GM19351 (cell line): ENCODE results near the gene PRR19.
A peak's percentile ranks its signal among the peaks of the same experiment; 100 is the strongest.

Experiments
- ATAC-seq: cut with Tn5 transposase; IDR thresholded peaks from one replicate; pipeline ENCODE4 v1.9.1; 2021; ENCODE audit warnings: mild to moderate bottlenecking, moderate library complexity; ENCODE audit not compliant: unreplicated experiment

The PRR19 gene

DNA sequence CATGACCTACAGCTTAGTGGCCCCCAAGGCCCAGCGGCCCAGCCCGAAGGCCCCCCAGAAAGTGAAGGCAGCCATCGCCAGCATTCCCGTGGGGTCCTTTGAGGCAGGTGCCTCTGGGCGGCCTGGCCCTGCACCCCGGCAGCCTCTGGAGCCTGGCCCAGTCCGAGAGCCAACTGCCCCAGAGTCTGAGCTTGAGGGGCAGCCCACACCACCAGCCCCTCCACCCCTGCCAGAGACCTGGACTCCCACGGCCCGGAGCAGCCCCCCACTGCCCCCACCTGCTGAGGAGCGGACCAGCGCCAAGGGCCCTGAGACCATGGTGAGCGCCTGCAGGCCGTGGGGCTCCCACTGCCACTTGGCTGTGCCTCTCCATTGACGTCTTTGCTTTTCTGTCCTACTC, 9.0 kb upstream of the PRR19 start:
- no peak for ATAC-seq

DNA sequence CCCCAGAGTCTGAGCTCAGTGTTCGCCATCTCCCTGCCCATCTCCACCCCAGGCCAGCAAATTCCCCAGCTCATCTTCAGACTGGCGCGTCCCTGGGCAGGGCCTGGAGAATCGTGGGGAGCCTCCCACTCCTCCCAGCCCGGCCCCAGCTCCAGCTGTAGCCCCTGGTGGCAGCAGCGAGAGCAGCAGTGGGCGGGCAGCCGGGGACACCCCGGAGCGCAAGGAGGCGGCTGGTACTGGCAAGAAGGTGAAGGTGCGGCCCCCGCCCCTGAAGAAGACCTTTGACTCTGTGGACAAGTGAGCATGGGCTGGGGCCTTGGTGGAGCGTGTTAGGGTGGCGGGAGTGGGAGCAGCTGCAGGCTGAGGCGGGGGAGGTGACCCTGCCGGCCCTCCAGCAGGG, 8.4 kb upstream of the PRR19 start:
- no peak for ATAC-seq

DNA sequence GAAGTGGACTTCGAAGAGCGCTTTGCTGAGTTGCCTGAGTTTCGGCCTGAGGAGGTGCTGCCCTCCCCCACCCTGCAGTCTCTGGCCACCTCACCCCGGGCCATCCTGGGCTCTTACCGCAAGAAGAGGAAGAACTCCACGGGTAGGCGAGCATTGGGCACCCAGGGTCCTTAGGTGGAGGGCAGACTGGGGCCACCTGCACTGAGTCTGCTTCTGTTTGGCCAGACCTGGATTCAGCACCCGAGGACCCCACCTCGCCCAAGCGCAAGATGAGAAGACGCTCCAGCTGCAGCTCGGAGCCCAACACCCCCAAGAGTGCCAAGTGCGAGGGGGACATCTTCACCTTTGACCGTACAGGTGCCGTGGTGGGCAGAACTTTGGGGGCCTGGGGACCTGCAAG, 8.0 kb upstream of the PRR19 start:
- no peak for ATAC-seq

DNA sequence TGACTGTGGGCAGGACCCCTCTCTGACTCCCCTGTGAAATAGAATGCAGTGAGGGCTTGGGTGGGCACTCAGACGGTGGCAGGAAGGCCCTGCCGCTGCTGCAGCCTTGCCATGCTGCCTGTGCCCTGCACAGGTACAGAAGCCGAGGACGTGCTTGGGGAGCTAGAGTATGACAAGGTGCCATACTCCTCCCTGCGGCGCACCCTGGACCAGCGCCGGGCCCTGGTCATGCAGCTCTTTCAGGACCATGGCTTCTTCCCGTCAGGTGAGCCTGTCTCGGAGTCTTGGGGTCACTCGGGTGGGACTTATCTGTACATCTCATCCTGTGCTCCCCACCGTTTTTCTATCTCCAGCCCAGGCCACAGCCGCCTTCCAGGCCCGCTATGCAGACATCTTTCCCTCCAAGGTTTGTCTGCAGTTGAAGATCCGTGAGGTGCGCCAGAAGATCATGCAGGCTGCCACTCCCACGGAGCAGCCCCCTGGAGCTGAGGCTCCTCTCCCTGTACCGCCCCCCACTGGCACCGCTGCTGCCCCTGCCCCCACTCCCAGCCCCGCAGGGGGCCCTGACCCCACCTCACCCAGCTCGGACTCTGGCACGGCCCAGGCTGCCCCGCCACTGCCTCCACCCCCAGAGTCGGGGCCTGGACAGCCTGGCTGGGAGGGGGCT, 7.3 kb upstream of the PRR19 start:
- ATAC-seq: no peak

DNA sequence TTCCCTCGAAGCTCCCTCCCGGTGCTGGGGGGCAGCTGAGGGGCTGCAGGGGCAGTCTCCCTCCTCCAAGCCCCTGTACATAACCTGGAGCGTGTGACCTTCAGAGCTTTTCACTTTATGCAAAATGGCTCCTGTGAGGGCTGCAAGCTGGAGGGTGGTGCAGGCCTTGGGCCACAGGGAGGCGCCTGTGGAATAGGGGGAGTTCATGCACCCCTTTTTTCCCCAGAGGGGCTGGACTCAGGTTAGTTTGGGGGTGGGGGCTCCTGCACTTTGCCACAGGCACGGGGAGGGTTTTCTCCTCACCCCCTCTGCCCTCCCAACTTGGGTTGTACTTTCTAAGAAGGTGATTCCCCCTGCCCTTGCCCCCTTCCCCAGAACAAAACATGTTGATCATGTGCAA, 6.6 kb upstream of the PRR19 start:
- ATAC-seq: no peak

DNA sequence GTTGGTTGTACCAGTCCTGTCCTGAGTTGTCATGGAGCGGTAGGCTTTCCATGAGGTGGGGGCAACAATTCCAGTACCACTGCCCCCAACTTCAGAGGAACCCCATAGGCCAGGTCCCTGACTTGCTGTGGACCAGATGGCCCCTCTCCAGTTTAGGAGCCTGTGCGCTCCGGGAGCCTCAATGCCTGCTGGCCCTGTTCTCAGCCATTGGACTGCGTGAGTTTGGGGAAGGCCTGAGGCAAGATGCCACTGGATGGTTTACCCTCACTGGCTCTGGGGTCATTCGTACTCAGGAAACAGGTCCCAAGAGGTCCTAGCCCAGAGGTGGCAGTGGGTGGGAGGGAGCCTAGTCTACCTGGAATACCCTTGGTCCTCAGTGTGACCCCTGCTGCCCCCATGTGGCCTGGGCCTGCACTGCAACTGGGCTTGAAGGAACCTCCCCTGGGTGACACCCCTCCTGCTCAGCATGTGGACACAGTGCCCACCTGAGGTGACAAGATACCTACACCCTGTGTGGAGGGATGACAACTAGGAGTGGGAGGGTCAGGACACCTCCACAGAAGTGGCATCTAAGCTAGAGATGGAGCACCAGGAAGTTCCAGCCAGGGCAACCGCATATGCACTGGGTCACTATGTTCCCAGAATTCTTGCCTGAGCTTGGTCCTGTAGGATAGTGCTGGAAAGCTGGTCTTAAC, 6.0 kb upstream of the PRR19 start:
- ATAC-seq: no peak

DNA sequence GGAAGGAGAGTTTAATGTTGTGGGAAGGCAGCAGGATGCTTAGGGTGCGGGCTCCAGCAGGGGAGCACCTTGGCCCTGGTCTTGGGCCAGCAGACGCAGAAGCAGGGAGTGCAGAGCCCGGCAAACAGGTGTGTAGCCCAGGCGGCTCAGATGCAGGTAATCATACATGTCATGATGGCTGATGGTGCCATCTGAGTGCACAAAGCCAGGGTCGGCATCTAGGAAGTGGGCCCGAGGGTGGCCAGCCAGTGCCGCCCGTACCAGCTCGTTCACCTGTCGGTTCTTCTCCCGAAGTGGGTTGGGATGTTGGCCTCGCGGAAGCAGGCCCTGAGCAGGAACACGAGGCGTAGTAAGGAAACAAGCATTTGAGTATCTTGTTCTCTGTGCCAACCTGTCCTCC, 4.9 kb upstream of the PRR19 start:
- no peak for ATAC-seq

DNA sequence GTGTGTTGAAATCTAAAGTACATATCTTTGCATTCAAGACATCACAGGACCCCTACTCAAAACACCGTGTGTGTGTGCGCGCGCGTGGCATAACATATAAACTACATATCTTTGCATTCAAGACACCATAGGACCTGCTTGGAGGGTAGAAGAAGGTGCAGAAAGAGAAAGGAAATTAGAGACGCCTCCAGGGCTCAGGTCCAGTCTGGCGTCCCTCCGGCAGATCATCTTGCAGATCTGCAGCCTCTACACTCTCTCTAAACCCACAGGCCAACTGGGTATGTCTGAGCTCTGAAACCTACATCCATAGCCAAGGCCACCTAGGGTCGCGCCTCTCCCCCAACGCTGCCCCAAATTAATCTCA, 1.2 kb downstream of the PRR19 start:
- ATAC-seq: no peak

DNA sequence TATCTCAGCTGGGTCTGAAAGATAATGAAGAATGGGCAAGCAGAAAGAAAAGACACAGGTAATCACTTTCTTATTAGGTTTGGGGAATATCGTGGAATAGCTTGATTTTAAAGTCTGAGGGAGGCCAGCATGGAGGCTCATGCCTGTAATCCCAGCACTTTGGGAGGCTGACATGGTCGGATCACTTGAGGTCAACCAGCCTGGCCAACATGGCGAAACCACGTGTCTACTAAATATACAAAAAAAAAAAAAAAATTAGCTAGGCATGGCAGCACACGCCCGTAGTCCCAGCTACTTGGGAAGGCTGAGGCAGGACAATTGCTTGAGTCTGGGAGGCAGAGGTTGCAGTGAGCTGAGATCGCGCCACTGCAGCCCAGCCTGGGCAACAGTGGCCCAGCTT, 1.9 kb downstream of the PRR19 start:
- no peak for ATAC-seq

DNA sequence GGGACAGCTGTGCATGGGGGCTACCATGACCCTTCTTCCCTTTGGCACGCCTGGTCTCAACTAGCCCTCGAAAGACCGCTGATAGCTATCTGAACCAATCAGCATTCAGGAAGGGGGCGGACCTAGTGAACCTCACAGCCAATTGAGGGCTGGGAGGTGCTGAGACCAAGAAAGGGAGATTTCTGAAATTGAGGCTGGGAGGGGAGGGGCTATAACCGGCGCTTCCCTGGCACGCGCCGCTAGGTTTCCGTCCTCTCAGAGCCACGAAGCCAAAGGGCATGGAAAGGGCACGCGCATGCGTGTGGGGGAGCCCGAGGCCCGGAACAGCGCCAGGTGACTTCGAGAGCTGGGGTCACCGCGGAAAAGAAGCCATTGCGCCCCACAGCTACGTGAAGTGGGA, 4.7 kb downstream of the PRR19 start:
- ATAC-seq: no peak

DNA sequence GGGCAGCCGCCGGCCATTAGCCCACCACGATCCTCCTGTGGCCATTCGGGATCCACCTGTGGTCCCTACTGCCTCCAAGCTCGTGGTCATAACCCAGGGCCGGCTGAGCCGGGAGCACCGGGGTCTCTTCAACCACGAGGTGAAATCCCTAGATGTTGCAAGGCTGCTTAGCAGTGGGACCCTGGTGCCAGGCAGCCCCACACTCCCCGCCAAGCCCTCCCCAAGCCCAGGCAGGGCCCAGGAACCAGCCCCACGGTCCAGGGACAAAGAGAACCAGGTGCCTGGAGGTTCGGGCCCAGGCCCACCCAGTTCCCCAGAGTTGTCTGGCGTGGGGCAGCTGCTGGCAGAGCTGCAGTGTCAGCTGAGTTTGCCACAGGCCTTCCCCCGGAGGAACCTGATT, 7.8 kb downstream of the PRR19 start:
- ATAC-seq: no peak

DNA sequence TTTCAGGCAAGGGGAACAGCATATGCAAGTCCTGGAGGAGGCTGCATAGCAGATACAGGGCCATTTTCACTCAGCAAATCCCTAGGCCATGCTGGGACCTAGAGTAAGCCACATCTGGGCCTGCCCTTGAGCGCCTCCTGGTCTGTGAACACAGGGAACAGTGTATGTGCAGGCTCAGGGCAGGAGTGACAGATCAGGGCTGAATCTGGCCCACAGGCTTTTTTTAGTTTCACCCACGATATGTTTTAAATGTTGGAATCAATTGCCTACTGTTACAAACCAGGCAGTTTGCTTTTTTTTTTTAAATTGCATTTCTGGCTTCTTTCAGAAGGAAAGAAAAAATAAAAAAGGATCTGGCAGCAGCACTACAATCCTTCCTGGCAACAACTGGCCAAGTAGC, 9.7 kb downstream of the PRR19 start:
- ATAC-seq: no peak

DNA sequence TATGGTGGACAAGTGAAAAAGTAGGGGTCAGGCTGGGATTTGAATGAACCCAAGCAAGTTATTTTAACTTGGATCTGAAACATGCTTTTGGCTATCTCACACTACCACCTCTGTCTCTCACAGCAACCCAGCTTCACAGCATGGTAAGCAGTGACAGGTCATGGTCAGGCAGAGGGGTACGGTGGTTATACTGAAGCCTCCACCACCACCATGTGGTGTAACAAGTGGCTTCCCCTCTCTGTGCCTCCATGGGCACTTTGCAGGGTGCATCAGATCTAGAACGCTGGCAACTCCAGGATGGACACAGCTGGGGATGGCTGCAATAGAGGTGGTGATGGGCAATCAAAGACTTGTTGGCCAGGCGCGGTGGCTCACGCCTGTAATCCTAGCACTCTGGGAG, 10.4 kb downstream of the PRR19 start:
- no peak for ATAC-seq

DNA sequence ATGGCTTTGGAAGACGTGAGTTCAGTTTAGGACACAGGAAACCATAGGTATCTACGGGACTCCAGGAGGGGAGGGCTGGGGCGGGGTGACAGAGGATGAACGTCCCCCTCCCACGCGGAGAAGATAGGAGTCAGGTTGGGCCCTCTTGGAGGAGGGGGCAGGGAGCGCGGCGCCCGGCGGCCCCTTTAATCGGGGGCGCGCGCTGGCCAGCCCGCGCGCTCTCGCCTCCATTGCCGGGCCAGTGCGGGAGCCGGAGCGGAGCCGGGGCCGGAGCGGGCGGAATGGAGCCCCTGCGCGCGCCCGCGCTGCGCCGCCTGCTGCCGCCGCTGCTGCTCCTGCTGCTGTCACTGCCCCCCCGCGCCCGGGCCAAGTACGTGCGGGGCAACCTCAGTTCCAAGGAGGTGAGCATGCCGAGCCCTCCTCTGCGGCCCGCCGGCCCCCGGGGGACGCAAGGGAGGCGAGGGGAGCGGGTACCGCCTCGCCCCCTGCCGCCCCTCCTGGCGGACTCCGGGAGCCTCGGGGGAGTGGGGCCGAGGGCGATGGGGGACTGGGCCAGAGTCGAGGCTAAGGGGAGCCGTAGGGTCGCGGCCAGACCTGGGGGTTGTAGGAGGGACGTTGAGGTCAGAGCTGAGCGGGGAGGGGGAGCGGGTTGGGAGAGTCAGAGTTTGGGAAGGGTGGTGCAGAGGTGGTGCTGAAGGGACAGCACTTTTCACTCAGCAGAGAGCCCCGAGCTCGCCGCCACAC, 11.3 kb downstream of the PRR19 start, which contains the start of gene TMEM145:
Gene TMEM145, plus strand, starts transcription at position 214 of the 744 bp plus-strand sequence. Its CDS starts 68 bp downstream, at position 282.
- ATAC-seq: no peak

DNA sequence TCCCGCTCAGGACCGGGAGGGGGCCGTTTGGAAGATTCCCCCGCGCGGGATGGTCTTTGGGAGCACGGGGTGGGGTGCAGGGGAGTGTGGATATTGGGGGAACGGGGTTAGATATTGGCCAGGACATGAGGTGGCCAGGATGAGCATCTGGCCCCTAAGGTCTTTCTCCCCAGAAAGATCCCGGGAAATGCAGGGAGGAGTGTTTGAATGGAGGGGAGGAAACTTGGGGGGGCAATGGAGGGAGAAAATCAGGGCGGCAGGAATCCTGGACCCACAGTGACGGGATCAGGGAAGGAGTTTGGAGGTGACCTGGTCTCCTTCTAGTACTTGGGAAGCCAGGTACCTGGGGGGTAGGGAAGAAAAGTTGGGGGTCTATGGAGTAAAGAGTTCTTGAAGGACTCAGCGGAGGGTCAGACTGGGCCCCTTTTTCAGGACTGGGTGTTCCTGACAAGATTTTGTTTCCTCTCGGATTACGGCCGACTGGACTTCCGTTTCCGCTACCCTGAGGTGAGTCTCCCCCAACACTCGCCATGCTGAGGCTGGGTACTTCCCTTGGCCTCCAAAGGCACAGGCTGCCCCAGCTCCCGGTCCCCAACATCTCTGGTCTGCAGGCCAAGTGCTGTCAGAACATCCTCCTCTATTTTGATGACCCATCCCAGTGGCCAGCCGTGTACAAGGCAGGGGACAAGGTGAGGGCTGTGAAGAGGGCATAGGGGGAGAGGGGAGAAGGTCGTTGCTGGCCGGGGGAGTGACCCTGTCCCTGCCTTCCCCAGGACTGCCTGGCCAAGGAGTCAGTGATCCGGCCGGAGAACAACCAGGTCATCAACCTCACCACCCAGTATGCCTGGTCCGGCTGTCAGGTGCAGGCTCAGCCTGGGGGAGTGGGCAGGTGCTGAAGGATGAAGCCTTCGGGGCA, 12.2 kb downstream of the PRR19 start:
- no peak for ATAC-seq

DNA sequence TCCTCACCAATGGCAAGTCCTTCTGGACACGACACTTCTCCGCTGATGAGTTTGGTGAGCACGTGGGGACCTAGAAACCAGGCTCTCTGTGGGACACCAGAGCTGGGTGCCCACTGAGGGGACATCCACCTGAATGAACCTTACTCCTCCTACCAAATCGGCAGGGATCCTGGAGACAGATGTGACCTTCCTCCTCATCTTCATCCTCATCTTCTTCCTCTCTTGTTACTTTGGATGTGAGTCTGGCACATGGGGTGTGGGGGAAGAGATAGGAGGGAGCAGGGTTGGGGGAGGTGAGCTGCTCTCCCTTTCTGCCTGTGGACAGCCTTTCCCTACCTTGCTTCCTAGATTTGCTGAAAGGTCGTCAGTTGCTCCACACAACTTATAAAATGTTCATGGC, 13.1 kb downstream of the PRR19 start:
- no peak for ATAC-seq

DNA sequence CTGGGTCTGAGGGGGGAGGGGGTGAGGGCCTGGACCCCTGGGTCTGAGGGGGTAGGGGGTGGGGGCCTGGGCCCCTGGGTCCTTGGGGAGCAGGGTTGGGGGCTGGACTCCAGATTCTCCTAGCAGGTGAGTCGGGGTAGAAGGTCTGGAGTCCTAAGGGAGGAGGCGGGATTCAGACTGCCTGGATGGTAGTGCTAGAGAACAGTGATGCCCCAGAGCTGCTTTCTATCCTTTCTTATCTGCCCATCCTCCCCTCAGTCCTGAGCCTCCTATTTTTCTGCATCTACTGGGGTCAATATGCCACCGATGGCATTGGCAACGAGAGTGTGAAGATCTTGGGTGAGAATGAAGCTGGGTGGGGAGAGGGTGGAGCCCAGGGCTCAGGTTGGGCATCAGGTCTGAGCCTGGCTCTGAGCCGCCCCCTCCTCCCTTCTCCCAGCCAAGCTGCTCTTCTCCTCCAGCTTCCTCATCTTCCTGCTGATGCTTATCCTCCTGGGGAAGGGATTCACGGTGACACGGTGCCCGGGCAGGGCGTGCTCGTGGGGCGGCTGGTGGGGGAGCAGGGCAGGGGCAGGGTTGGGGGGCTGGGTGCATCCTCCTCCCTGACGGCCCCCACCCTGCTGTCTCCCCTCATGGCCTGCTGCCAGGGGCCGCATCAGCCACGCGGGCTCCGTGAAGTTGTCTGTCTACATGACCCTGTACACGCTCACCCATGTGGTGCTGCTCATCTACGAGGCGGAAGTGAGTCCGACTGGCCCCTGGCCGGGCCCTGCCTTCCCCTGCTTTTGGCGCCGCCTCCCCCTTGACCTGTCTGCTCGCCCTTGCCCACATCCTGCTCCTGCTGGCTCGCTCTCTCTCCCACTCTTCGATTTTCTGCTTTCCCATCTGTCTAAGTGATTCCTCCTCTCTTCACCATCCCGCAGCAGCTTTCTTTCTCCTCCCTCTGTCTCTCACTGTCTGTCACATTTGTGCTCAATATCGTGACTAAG, 14.6 kb downstream of the PRR19 start:
- peak; percentile 63 for ATAC-seq

DNA sequence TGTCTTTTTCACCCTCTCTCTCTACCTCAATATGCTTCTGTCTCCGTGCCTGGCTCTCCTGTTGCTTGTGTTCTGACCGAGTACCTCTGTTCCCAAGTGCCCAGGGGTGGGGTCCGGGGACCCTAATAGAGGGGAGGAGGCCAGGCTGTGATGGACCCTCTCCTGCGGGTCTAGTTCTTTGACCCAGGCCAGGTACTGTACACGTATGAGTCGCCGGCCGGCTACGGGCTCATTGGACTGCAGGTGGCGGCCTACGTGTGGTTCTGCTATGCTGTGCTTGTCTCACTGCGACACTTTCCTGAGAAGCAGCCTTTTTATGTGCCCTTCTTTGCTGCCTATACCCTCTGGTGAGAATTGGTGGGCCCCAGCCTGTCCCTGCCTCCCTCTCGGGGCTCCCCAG, 15.6 kb downstream of the PRR19 start:
- ATAC-seq: no peak

DNA sequence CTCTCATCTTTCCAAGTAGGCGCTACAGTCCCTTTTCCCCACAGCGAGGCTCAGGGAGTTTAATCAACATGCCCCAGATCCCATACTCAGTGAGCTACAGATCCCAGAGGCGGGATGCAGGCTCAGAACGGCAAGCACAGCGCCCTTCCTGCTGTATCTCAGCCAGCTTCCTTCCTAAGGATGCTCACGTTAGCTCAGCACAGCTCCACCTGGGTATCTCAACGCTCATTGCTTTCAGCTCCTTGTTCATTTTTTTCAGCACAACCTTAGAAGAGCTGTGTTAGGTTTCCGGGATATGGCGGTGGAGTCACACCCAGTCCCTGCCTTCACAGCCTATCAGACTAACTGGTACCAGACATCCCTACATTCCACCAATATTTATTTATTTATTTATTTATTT, 20.4 kb downstream of the PRR19 start:
- no peak for ATAC-seq

DNA sequence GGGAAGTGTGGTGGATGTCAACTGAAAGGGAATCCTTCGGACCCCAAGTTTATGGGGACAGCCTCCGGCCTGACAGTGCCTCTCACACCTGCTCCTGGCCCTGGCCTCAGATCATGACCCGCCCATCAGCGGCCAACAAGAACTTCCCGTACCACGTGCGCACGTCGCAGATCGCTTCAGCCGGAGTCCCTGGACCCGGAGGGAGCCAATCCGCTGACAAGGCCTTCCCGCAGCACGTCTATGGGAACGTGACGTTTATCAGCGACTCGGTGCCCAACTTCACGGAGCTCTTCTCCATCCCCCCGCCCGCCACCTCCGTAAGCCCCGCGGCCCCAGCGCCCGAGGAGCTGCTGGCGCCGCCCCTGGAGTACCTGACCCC, 21.5 kb downstream of the PRR19 start:
- ATAC-seq: no peak
